ENCODE results near the gene FUS.
A peak's percentile ranks its signal among the peaks of the same experiment; 100 is the strongest.
"Not testable (repeated sequence)": the region's sequence is repeated elsewhere in the genome, so short reads cannot be mapped to it uniquely, and the experiment has no call there.

The FUS gene

DNA sequence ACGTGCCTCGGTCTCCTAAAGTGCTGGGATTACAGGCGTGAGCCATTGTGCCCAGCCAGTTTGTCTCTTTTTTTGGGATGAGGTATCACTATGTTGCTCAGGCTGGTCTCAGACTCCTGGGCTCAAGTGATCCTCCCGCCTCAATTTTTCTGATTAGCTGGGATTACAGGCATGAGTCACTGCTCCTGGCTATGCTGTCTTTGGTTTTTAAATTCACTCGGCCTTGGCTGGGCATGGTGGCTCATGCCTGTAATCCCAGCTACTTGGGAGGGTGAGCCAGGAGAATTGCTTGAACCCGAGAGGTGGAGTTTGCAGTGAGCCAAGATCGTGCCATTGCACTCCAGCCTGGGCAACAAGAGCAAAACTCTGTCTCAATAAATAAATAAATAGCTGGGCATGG, 35.5 kb upstream of the FUS start:
- DNase-seq, result not testable (repeated sequence)

DNA sequence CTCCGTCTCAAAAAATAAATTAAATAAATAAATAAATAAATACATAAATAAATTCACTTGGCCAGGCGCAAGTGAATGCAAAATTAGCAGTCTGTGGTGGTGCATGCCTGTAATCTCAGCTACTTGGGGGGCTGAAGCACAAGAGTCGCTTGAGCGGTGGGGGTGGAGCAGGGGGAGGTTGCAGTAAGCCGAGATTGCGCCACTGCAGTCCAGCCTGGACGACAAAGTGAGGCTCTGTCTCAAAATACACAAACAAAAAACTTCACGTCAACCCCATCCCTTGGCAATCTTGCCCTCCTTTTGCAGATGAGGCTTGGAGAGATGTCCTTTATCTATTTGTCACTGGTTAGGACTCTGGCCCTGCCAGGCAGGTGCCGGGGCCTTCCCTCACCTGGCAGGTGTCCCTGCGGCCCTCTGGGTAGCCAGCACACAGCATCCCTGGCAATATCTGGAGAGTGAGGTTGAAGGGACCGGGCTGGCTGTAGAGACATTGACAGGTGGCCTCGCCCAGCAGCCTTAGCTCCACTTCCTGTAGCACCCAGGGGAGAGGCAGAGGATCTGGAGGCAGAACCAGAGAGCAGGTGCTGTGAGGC, 34.4 kb upstream of the FUS start:
- no peak for DNase-seq

DNA sequence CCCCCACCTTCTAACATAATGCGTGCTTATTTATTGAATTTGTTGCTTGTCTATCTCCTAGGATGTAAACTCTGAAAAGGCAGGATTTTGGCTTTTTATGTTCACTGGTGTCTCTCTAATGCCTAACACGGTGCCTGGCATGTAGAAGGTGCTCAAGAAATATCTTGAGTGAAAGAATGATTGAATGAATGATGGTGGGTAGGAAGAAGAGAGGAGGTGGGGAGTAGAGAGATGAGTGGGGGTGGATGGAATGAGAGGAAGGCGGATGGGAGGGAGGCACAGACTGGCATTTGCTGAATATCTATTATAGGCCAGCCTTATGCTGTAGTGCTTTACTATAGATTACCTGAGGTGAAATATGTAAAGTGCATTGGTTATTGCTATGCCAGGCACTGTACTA, 32.4 kb upstream of the FUS start:
- DNase-seq, result no peak

DNA sequence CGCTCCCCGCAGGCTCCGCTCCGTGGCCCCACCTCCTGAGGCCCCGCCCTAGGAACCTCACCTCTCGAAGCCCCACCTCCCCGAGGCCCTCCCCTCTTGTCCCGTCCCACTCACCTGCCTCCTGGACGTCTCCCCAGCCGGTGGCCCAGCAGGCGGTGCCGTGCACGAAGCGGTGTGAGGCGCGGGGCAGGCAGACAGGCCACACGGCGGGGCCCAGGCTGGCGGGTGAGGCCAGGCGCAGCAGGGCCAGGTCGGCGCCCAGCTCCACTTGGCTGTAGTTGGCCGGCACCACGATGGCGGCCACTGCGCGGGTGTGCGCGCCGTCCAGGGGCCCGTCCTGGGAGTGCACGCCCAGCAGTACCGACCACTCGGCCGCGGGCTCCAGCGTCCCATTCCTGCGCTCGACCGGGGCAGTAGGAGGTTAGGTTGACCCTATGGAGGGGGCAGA, 31.6 kb upstream of the FUS start:
- no peak for DNase-seq

DNA sequence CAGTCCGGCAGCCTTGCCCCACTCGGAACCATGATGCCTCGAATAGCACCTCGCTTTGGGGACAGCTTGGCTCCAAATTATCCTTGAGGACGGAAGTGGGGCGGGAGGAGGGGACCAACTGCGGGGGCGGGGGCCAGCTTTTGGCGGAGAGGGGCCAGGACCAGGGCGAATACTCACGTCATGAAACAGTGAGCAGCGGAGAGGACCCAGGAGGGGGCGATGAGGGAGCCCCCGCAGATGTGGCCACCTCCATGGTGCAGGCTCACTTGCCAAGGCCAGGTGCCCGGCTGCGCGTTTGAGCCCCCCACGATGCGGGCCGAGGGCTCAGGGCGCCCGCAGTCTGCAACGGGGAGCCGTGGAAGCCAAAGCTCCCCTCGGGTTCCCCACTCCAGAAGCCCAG, 31.0 kb upstream of the FUS start:
- no peak for DNase-seq

DNA sequence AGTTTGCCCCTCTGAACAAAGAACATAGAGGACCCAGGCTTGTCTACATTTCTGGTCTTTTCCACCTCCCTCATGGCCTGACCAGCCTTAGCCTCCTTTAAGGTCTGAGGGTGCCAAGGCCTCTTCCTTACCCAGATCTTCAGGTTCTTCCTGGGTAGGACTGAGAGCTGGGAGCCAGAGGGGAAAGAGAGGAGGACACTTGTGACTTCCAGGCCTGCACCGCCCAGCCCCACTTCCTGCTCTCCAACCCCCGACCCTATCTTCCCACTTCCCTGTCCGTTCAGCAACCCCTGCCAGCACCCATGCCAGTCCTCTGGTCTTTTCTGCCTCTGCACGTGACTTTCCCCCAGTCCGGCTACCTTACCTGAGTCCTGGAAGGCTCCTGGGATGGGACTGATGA, 30.6 kb upstream of the FUS start:
- no peak for DNase-seq

DNA sequence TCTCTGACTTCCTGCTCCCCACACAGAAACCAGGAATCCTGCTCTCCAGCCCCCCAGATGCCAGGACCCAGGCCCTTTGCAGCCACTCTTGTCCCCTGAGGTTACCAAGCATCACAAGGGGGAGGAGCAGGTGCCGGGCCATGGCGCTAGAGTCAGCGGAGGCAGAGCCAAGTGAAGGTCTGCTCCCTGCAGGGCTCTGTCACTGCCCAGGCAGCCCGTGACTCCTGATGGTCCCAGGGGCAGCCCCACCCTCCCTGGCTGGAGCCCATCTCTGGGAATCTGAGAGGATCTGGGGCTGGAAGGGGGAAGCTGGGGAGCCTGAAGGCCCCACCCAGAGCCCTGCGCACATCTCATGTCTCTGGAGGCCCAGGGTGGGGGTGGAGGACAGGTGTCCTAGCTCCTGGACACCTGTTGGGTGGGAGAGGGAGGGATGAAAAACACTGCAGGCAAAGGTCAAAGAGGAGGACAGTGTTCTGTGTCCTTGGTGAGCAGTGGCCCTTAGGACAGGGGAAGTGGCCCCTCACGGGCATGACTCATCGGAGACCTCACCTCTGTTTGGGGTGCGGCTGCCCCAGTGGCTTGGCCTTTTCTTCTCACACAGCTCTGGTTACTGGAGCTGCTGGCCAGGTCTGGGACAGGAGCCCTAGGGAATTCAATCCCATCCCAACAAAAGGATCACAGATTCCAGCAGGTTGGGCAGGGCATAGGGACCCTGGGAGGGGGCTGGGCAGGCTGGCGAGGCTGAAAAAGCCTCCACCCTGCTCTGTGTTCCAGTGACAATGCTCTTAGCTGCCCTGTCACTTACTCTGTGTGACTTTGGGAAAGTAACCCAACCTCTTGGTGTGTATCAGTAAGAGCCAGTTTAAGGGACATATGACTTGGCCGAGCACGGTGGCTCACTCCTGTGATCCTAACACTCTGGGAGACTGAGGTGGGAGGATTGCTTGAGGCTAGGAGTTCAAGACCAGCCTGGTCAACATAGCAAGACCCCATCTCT, 29.7 kb upstream of the FUS start, which contains the start of gene PRSS36:
TSS of gene PRSS36 (minus strand) at position 173 of the 997 bp plus-strand sequence. CDS start at position 142, 31 bp downstream.
- DNase-seq, result no peak

DNA sequence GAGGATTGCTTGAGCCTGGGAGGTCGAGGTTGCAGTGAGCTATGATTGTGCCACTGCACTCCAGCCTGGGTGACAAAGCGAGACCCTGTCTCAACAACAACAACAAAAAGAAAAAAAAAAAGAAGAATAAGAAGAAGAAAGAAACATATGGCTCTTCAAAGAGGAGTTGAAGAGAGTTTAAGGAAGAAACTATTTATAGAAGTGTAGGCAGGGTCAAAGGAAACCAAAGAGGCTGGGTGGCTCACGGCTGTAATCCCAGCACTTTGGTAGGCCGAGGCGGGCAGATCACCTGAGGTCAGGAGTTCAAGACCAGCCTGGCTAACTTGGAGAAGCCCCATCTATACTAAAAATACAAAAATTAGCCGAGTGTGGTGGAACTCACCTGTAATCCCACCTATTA, 29.0 kb upstream of the FUS start:
- DNase-seq, result not testable (repeated sequence)

DNA sequence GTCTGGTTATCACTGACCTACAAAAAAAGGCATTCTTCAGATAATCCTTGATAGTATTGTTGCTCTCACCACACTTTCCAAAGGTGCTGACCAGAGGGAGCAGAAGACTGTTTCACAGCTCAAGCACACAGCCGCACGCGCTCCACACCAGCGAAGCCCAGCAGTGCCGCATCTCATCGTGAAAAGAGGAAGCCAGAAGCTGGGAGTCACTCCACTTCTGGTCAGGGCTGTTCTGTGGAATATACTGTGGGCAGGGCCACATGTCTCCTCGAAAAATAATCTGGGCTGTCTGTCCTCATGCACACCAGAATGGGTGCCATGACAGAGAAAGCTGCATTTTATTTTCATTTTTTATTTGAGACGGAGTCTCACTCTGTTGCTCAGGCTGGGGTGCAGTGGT, 22.8 kb upstream of the FUS start:
- DNase-seq, result peak; percentile 14

DNA sequence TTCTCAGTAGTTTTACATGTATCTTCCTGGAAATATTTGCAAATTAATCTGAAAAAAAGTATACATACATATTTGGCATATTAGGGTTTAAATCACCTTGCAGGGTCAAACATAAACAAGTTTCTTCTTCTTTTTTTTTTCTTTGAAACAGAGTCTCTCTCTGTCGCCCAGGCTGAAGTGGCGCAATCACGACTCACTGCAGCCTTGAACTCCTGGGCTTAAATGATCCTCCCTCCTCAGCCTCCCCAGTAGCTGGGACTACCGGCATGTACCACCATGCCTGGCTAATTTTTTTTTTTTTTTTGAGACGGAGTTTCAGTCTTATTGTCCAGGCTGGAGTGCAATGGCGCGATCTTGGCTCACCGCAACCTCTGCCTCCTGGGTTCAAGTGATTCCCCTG, 12.6 kb upstream of the FUS start:
- no peak for DNase-seq

DNA sequence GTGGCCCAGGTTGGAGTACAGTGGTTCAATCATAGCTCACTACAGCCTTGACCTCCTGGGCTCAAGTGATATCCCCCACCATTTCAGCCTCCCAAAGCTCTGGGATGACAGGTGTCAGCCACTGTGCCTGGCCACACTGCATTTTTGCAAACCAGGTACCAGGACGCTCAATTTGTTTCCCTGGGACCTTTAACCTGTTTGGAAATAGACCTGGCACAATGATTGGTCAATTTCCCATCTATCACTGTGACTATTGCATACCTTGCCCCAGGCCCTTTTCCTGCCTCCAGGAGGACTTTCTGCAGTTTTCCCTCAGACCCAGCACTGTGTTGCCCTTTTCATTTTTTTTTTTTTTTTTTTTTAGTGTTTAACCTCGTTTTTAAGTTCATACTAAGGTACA, 11.1 kb upstream of the FUS start:
- no peak for DNase-seq

DNA sequence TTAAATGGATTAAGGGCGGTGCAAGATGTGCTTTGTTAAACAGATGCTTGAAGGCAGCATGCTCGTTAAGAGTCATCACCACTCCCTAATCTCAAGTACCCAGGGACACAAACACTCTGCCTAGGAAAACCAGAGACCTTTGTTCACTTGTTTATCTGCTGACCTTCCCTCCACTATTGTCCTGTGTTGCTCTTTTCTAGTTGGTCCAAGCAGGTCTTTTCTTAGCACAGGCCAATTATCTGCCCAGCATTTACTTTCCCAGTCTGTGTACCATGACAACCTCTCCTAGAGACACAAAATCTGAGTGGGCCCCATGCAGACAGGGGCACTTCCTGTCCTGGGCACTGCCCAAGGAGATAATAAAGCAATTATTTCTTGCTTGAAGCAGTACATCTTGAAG, 9.9 kb upstream of the FUS start:
- not testable (repeated sequence) for DNase-seq

DNA sequence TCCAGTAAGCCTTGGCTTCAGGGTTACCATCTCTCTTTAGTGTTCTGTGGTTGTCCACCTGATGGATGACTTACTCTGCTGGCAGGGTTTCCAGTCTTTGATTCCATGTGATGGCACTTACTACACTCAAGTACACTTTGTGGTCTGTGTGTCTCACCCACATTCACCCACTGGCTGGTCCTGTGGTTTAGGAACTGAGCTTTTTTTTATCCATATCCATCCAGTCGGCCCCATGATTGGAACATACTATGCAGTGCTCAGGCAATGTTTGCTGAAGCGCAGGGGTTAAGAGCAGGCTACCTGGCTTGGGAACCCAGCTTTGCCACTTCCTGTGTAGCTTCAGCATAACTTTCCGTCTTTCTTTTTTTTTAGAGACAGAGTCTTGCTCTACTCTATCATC, 2.8 kb upstream of the FUS start:
- no peak for DNase-seq

DNA sequence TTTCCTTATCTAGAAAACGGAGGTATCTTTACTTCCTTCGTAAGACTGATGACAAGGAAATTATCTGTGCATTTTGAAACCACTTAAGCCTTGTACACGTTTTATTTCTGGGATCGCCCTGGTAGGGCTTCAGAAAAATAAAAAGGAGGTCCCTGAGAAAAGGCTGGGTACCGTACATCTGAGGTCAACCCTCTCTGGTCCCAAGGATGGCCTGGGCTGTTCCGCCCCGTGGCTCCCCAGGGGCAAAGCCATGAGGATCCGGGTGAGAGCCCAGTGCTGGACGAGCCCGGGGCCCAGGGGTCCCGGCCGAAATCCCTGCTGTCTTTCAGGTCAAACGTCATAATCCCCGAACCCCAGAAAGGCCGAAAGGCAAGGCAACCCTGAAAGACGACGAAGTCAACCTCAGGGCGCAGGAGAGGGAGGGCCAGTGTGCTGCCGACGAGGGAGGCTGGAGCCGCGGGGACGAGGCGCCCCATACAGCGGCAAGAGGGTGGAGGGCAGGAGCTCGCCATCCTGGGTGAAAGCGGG, 656 bp upstream of the FUS start:
- no peak for DNase-seq

DNA sequence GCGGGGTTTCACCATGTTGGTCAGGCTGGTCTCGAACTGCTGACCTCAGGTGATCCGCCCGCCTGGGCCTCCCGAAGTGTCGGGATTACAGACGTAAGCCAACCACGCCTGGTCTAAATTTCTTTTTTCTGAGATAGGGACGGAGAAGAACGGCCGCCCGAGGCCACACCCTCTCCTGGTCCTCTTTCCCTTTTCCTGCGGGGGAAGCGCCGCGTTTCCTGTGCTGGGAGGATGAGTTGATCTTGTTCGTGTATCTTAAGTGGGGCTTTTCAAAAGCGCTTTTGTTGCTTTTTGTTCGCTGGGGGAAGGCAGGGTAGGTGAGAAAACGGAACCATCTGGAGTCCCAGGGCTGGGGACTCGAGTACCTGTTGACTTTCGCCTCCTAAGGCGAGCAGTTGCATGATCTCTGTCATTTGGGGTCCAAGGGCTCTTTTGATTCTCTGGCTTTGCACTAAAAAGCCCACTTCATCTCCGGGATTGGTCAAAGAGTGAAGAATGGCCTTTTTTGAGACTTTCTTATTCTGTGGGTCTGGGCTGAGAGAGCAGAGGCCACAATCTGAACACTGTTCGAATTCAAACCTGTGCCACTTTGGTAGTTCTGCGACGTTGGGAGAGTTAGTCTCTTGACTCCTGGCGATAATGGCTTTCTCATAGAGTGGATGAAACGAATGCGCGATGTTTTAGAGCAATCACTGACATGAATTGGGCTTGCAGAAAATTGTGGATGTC, 1.3 kb downstream of the FUS start:
- DNase-seq, result no peak

DNA sequence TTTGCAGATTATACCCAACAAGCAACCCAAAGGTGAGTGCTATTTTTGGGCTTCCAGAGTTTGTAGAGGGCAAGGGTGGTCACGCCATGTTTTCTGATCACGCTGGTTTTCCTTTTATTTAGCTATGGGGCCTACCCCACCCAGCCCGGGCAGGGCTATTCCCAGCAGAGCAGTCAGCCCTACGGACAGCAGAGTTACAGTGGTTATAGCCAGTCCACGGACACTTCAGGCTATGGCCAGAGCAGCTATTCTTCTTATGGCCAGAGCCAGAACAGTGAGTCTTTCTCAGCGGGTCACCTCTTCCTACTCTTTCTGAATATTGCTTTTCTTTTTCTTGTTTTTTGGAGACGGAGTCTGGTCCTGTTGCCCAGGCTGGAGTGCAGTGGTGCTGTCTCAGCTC, 2.5 kb downstream of the FUS start:
- no peak for DNase-seq

DNA sequence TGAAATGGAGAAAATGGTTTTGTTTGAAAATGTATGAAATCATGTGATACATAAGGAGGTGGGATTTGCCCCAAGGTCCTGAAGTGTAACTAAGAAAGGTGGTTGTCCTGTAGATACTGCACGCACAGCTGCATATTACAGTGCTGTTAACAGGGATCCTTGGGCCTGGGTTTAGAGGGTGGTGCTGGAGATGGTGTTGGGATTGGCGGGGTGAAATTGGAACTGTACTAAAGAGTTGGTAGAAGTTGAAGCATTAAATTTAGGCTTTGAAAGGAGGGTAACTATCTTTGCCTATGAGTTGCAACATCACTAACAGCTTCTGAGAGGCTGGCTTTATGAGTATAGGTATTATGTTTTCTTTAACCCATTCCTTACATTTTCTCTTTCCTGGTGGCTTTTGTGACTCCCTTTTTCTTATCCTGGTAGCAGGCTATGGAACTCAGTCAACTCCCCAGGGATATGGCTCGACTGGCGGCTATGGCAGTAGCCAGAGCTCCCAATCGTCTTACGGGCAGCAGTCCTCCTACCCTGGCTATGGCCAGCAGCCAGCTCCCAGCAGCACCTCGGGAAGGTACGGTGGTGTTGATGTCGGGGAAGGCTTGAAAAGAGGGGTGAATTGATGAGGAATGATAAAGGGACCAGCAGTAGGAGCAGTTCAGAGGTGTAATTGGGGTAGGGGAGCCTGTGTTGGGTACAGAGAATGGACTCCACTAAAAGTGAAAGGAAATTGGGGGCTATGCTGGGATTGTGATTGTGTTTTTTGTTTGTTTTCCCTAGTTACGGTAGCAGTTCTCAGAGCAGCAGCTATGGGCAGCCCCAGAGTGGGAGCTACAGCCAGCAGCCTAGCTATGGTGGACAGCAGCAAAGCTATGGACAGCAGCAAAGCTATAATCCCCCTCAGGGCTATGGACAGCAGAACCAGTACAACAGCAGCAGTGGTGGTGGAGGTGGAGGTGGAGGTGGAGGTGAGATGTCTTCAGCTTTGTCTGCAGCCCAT, 3.8 kb downstream of the FUS start:
- no peak for DNase-seq

DNA sequence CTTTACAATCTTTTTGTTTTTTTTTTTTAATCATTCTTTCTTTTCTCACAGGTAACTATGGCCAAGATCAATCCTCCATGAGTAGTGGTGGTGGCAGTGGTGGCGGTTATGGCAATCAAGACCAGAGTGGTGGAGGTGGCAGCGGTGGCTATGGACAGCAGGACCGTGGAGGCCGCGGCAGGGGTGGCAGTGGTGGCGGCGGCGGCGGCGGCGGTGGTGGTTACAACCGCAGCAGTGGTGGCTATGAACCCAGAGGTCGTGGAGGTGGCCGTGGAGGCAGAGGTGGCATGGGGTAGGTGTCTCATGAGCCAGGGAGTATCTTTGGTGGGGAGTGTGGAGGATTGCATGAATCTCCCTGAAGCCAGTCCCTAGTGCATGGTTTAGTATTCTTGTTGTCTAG, 4.9 kb downstream of the FUS start:
- DNase-seq, result no peak

DNA sequence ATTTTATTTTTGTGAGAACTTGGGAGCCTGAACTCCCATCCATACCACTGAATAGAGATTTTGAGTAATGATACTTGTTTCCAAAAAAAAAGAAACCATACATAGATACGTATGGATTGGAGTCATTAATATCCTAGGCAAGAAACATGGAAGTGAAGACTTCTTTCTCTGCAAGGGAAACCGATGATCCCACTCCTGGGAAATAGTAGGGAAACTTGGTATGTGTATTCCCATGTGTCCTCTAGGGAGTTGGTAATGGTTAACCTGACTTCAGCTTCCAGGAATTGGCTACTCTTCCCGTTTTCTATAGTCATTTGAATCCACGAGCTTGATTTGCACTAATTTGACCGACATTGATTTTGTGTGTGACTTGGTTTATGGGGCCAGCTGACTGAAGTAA, 5.4 kb downstream of the FUS start:
- DNase-seq, result no peak

DNA sequence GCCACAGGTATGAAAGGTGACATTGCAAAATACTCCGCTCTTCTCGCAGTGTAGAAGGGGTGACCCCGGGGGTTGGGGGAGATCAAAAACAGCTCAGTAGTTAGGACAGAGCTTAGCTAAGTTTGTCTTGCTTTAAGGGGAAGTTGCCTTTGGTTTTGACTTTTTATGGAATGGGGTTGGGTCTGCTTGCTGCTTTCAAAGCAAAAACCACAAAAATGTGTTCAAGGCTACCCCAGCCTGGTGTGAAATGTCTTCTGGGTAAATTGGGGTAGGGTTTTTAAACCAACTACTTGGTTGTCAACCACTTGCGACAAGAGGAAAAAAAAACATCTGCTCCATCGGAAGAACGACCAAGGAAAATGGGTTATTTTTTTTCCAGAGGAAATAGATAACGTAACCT, 6.2 kb downstream of the FUS start:
- DNase-seq, result no peak

DNA sequence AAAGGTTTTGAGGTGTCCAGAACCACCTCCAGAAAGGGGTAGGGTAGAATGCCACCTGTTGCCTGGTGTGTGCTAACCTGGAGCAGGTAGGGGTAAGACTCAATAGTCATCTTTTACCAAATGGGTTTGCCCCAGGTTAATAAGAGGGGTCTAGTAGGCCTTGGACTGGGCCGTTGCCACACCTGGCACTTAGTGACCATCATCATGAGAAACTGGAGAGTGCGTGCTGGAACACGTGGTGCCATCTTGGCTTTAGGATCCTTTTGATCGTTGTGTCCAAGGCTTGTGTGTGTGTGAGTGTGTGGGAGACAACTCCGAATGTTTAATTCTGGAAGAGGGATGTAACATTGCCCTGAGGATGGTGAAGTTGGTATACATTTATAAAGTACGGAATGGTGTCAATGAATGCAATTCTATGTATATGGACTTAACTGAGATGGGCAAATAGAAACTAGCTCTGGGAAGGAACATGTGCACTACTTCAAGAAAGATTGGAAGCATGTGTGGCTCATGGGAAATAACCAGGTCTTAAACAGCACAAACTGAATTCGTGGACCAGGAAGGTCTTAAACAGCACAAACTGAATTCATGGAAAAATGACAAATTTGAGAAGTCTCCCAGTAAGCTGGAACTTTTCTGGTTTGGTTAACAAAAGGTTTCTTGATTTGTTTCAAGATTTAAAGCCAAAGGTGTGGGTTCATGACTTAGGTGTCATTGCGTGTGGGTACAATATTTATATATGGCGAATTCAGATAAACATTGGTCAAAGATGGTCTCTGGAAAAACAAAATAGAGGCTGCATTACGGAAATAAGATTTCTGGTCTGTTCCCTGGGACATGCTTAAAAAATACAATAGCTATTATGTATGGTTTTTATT, 7.2 kb downstream of the FUS start:
- DNase-seq, result no peak

Measured in KG1 (cell line).